CD14-positive monocyte (primary cell): ENCODE data around the gene RYK. TPM values are rescaled to one million over a fixed set of nuclear protein-coding genes. Genes with fewer than 3 reads are reported as not detected.

Source experiments
- DNase-seq, 3 donors: peaks; one replicate each; pipeline ENCODE4 v3.0.0-alpha.2; 2011 to 2022
- H2AFZ ChIP-seq: 2 replicates; pipeline ENCODE4 v1.6.0; 2012; ENCODE audit warnings: mild to moderate bottlenecking, low read depth, low read length, inconsistent platforms; ENCODE audit not compliant: insufficient read depth, poor library complexity, severe bottlenecking
- H3K27ac ChIP-seq, 2 donors: 1 replicate in 1 of 2; 2 replicates in 1 of 2; pipeline ENCODE4 v1.5.1; 2012 to 2013; ENCODE audit warnings: low read length in 2 of 2, control low read depth in 1 of 2, inconsistent platforms in 1 of 2, low read depth in 1 of 2, mild to moderate bottlenecking in 1 of 2
- H3K27me3 ChIP-seq, 2 donors: one replicate each; pipeline versions ENCODE4 v1.6.0 to v1.6.1; 2011 to 2013; ENCODE audit warnings: low read length in 2 of 2; ENCODE audit not compliant: control insufficient read depth in 2 of 2, insufficient read depth in 2 of 2
- H3K36me3 ChIP-seq, 2 donors: replicated peaks in 1 of 2; 1 replicate in 1 of 2; 2 replicates in 1 of 2; pipeline versions ENCODE4 v1.5.1 to v1.6.1; 2012 to 2013; ENCODE audit warnings: low read length in 2 of 2, control low read depth in 1 of 2, inconsistent platforms in 1 of 2, mild to moderate bottlenecking in 1 of 2; ENCODE audit not compliant: insufficient read depth in 2 of 2, control insufficient read depth in 1 of 2
- H3K4me1 ChIP-seq, 2 donors: 1 replicate in 1 of 2; 2 replicates in 1 of 2; pipeline versions ENCODE4 v1.5.1 to v1.6.1; 2012 to 2013; ENCODE audit warnings: low read length in 2 of 2, control low read depth in 1 of 2, inconsistent platforms in 1 of 2, mild to moderate bottlenecking in 1 of 2, moderate library complexity in 1 of 2; ENCODE audit not compliant: insufficient read depth in 2 of 2, control insufficient read depth in 1 of 2
- H3K4me2 ChIP-seq: replicated peaks from 2 replicates; pipeline ENCODE3; 2012; ENCODE audit warnings: low read length, moderate library complexity, mild to moderate bottlenecking; ENCODE audit not compliant: poor library complexity, severe bottlenecking; ENCODE audit errors: extremely low read depth
- H3K4me3 ChIP-seq, 3 experiments: fragments of 200-600 bp in 1 of 3; sonication (generic) in 1 of 3; replicated peaks in 1 of 3; 1 replicate in 2 of 3; 2 replicates in 1 of 3; pipeline ENCODE4 v1.5.1; 2011 to 2013; ENCODE audit warnings: low read length in 3 of 3, mild to moderate bottlenecking in 3 of 3, control low read depth in 2 of 3, low read depth in 2 of 3, inconsistent platforms in 1 of 3, moderate library complexity in 1 of 3
- H3K79me2 ChIP-seq: 2 replicates; pipeline ENCODE4 v1.6.0; 2012; ENCODE audit warnings: mild to moderate bottlenecking, control low read depth, inconsistent platforms, low read length, moderate library complexity; ENCODE audit not compliant: insufficient read depth
- H3K9ac ChIP-seq: 2 replicates; pipeline ENCODE4 v1.6.0; 2017; ENCODE audit warnings: low read length, mild to moderate bottlenecking; ENCODE audit not compliant: insufficient read depth, poor library complexity, severe bottlenecking
- H3K9me3 ChIP-seq, 2 donors: replicated peaks in 1 of 2; 1 replicate in 1 of 2; 2 replicates in 1 of 2; pipeline versions ENCODE4 v1.5.1 to v1.6.1; 2012 to 2013; ENCODE audit warnings: low read length in 2 of 2, control low read depth in 1 of 2; ENCODE audit not compliant: control insufficient read depth in 1 of 2, insufficient read depth in 1 of 2
- H4K20me1 ChIP-seq: 2 replicates; pipeline ENCODE4 v1.6.0; 2012; ENCODE audit warnings: mild to moderate bottlenecking, low read length, control low read depth, moderate library complexity; ENCODE audit not compliant: insufficient read depth
- H3K27ac Mint-ChIP-seq, 7 donors: one replicate each; pipeline ENCODE4 v1.8.0; 2020; ENCODE audit warnings: mild to moderate bottlenecking in 7 of 7, mixed read lengths in 7 of 7, moderate library complexity in 6 of 7, inconsistent platforms in 2 of 7
- H3K27me3 Mint-ChIP-seq, 3 donors: one replicate each; pipeline ENCODE4 v1.8.0; 2021 to 2022; ENCODE audit warnings: low read depth in 3 of 3, mild to moderate bottlenecking in 3 of 3, mixed read lengths in 3 of 3, moderate library complexity in 3 of 3, inconsistent platforms in 1 of 3
- H3K36me3 Mint-ChIP-seq, 2 donors: one replicate each; pipeline ENCODE4 v1.8.0; 2020; ENCODE audit warnings: mixed read lengths in 2 of 2, inconsistent platforms in 1 of 2, mild to moderate bottlenecking in 1 of 2
- H3K4me1 Mint-ChIP-seq: one replicate; pipeline ENCODE4 v1.8.0; 2020; ENCODE audit warnings: mild to moderate bottlenecking, mixed read lengths
- H3K4me3 Mint-ChIP-seq, 2 donors: one replicate each; pipeline ENCODE4 v1.8.0; 2020; ENCODE audit warnings: mild to moderate bottlenecking in 2 of 2, mixed read lengths in 2 of 2, moderate library complexity in 1 of 2
- H3K9me3 Mint-ChIP-seq, 7 donors: one replicate each; pipeline ENCODE4 v1.8.0; 2020 to 2022; ENCODE audit warnings: mixed read lengths in 7 of 7, mild to moderate bottlenecking in 6 of 7, moderate library complexity in 6 of 7, inconsistent platforms in 2 of 7
- WGBS: methylation state at CpG from one replicate; pipeline ENCODE4 v1.1.5; 2013; ENCODE audit warnings: missing lambda C conversion rate; ENCODE audit not compliant: insufficient coverage; 5-methylcytosine and 5-hydroxymethylcytosine counted together
- intact Hi-C, 2 donors: fragments of 100-400 bp; cut with micrococcal nuclease; formaldehyde crosslinking; loops; one replicate each; pipeline versions ENCODE4 v1.15.0 to v1.15.1; 2023
- polyA plus RNA-seq, 3 donors: library from polyadenylated mRNA; depleted of rRNA in 1 of 3; unstranded in 2 of 3; stranded (reverse) in 1 of 3; fragments of 300-500 nt in 2 of 3; fragments of >200 nt in 1 of 3; fragmentation: Illumina TruSeq in 2 of 3; gene quantifications; 1 replicate in 2 of 3; 2 replicates in 1 of 3; pipeline ENCODE4 v1.2.3, GENCODE V29; 2012 to 2021
- TF ChIP-seq, protein P1 (sequence below): fragments of 200-600 bp; IDR thresholded peaks from one replicate; pipeline ENCODE4 v1.8.0; 2022; ENCODE audit warnings: antibody characterized with exemption, mild to moderate bottlenecking

RYK gene
- polyA plus RNA-seq, 3 donors: 3.5 to 14.2 (median 5.0) TPM

DNA sequence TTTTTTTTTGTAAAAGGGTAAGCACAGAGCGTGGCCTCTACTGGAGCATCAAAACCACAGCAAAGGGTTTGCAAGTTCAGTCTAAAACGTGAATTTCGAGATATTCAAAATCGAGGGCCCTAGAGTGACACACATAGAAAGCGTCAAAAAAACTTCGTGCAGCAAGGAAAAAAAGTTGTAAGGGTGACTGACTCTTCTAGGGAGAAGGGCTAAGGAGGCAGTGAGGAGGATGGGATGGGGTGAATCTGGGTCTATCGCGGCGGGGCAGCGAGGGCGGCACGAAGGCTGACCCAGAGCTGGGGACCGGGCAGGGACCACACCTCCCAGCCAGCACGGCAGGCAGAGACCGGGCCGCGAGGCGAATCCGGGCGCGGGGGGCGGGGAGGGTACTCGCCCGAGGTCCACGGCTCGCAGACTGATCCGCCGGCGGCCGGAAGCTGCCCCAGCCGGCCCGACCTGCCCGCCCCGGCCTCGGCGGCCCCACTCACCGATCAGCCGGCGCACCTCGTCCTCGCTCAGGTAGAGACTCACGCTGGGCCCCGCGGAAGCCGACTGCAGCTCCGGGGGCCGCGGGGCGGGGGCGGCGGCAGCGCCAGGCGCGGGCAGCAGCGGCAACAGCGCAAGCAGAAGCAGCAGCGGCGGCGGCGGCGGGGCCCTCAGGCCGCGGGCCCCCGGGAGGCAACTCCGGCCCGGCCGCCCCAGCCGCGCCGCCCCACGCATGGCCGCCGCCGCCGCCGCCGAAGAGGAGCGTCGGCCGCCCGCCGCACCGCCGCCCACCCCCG is 533 bp downstream of the RYK start:
- peak overlapping the region in 5 of 7 donors; percentile 67 to 85 (median 75) for H3K27ac Mint-ChIP-seq
- peaks cover 51% of the 10 kb centered on the region for H3K4me1 Mint-ChIP-seq
- no peaks in the 10 kb centered on the region for H3K9me3 ChIP-seq

DNA sequence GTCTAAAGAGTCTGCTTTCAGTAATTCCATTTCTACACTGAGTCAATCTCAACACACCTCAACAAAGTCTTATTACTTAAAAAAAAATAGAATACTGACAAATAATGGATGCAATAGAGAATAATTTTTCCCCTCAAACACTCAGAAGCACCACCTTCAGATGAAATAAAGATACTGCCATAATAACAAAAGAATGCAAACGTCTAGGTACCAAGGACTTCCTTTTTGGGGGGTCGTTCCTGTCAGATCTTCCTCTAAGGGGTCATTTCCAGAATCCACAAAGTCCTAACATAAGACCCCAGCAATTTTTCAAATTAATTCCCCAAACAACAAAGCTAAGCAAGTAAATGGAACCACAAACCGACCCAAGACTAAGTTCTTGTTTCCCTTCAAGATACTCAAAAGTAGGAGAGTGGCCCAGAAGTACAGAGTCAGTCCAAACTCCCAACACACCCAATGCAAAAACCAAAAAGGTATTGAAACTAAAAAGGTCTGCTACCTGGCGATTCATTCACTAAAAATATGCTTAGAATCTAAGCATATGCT is 1.3 kb downstream of the RYK start:
- H3K9me3 Mint-ChIP-seq: peaks cover 0 to 3% (median 0%) of the 10 kb centered on the region in 7 donors
- Histone ChIP-seq H2AFZ (peak overlapping the region; percentile 80), H3K4me2 (peak overlapping the region; percentile 75), H4K20me1 (peaks cover 41% of the 10 kb centered on the region), H3K4me3 (peak overlapping the region; percentile 45 to 96 (median 87)), H3K27me3 (no peaks in the 10 kb centered on the region), H3K9me3 (no peaks in the 10 kb centered on the region), H3K27ac (no peak overlapping the region), H3K79me2 (peaks cover 29% of the 10 kb centered on the region), H3K9ac (peak overlapping the region; percentile 72), H3K4me1 (peaks cover 20 to 37% of the 10 kb centered on the region in 2 donors), H3K36me3 (no peaks in the 10 kb centered on the region)
- H3K36me3 Mint-ChIP-seq: peaks cover 0 to 6% of the 10 kb centered on the region in 2 donors
- TF ChIP-seq, protein P1, sequence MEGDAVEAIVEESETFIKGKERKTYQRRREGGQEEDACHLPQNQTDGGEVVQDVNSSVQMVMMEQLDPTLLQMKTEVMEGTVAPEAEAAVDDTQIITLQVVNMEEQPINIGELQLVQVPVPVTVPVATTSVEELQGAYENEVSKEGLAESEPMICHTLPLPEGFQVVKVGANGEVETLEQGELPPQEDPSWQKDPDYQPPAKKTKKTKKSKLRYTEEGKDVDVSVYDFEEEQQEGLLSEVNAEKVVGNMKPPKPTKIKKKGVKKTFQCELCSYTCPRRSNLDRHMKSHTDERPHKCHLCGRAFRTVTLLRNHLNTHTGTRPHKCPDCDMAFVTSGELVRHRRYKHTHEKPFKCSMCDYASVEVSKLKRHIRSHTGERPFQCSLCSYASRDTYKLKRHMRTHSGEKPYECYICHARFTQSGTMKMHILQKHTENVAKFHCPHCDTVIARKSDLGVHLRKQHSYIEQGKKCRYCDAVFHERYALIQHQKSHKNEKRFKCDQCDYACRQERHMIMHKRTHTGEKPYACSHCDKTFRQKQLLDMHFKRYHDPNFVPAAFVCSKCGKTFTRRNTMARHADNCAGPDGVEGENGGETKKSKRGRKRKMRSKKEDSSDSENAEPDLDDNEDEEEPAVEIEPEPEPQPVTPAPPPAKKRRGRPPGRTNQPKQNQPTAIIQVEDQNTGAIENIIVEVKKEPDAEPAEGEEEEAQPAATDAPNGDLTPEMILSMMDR: no peak
- WGBS: 5% methylated on average over 4 of the region's 4 CpGs
- peaks cover 56% of the 10 kb centered on the region for H3K4me1 Mint-ChIP-seq
- peak overlapping the region in 2 of 7 donors; percentile 67 to 76 for H3K27ac Mint-ChIP-seq
- peaks cover 3 to 9% (median 6%) of the 10 kb centered on the region in 3 donors for H3K27me3 Mint-ChIP-seq
- H3K4me3 Mint-ChIP-seq: peak overlapping the region; percentile 92 to 98
- intact Hi-C loops: no loop called here
- no peak for DNase-seq

More for the DNA sequence above, 533 bp downstream of the RYK start:
- Histone ChIP-seq H3K79me2 (peaks cover 21% of the 10 kb centered on the region), H4K20me1 (peaks cover 35% of the 10 kb centered on the region), H3K27me3 (no peaks in the 10 kb centered on the region), H2AFZ (peak overlapping the region; percentile 80), H3K4me1 (peaks cover 22 to 40% of the 10 kb centered on the region in 2 donors), H3K4me2 (peak overlapping the region; percentile 75), H3K4me3 (peak overlapping the region; percentile 45 to 96 (median 87)), H3K27ac (peak overlapping the region in 1 of 2 donors; percentile 20), H3K36me3 (no peaks in the 10 kb centered on the region), H3K9ac (peak overlapping the region; percentile 72)
- TF ChIP-seq, protein P1: no peak
- H3K36me3 Mint-ChIP-seq: peaks cover 0 to 5% of the 10 kb centered on the region in 2 donors
- WGBS: under 1% methylated on average over 84 of the region's 85 CpGs
- intact Hi-C loops: no loop called here
- peaks cover 0 to 3% (median 0%) of the 10 kb centered on the region in 7 donors for H3K9me3 Mint-ChIP-seq
- H3K27me3 Mint-ChIP-seq: peaks cover 3 to 9% (median 6%) of the 10 kb centered on the region in 3 donors
- DNase-seq: peak in 1 of 3 donors; percentile 20
- H3K4me3 Mint-ChIP-seq: peak overlapping the region; percentile 92 to 98
